Hepatocyte (in vitro differentiated cells): ENCODE measurements around the gene TMEM44. TPM values are rescaled to one million over a fixed set of nuclear protein-coding genes. Genes with fewer than 3 reads are reported as not detected.

Experiments used
- DNase-seq: peaks from one replicate; pipeline ENCODE4 v3.0.0-alpha.2; 2016; ENCODE audit warnings: low spot score
- H2AFZ ChIP-seq: fragments of 200-600 bp; sonication (generic); 2 replicates; pipeline ENCODE4 v1.6.0; 2016; ENCODE audit warnings: antibody characterized with exemption, mild to moderate bottlenecking
- H3K27ac ChIP-seq: fragments of 200-600 bp; sonication (generic); 2 replicates; pipeline ENCODE4 v1.5.1; 2016; ENCODE audit warnings: mild to moderate bottlenecking
- H3K27me3 ChIP-seq: fragments of 200-600 bp; sonication (generic); 2 replicates; pipeline ENCODE4 v1.6.1; 2016
- H3K36me3 ChIP-seq: fragments of 200-600 bp; sonication (generic); replicated peaks from 2 replicates; pipeline ENCODE4 v1.5.1; 2016; ENCODE audit warnings: low read depth; ENCODE audit not compliant: insufficient read depth
- H3K4me1 ChIP-seq: fragments of 200-600 bp; sonication (generic); 2 replicates; pipeline ENCODE4 v1.5.1; 2016; ENCODE audit warnings: mild to moderate bottlenecking, moderate library complexity; ENCODE audit not compliant: insufficient read depth
- H3K4me2 ChIP-seq: fragments of 200-600 bp; sonication (generic); 2 replicates; pipeline ENCODE4 v1.6.0; 2016
- H3K4me3 ChIP-seq: fragments of 200-600 bp; sonication (generic); 2 replicates; pipeline ENCODE4 v1.5.1; 2016; ENCODE audit warnings: mild to moderate bottlenecking
- H3K79me2 ChIP-seq: fragments of 200-600 bp; sonication (generic); 2 replicates; pipeline ENCODE4 v1.6.0; 2017; ENCODE audit warnings: mild to moderate bottlenecking
- H3K9me2 ChIP-seq: fragments of 200-600 bp; sonication (generic); replicated peaks from 2 replicates; pipeline ENCODE4 v1.6.0; 2017; ENCODE audit warnings: mild to moderate bottlenecking; ENCODE audit not compliant: insufficient read depth
- H3K9me3 ChIP-seq: fragments of 200-600 bp; sonication (generic); 2 replicates; pipeline ENCODE4 v1.5.1; 2016; ENCODE audit warnings: low read depth, mild to moderate bottlenecking
- H4K20me1 ChIP-seq: fragments of 200-600 bp; sonication (generic); 2 replicates; pipeline ENCODE4 v1.6.0; 2016; ENCODE audit warnings: mild to moderate bottlenecking; ENCODE audit not compliant: insufficient read depth, poor library complexity, severe bottlenecking
- EZH2 ChIP-seq: fragments of 200-600 bp; sonication (generic); IDR thresholded peaks from 2 replicates; pipeline ENCODE4 v1.6.1; 2016; ENCODE audit warnings: antibody characterized with exemption, mild to moderate bottlenecking, borderline replicate concordance
- EZH2phosphoT487 ChIP-seq: fragments of 200-600 bp; sonication (generic); IDR thresholded peaks from one replicate; pipeline ENCODE4 v1.6.1; 2018; ENCODE audit warnings: antibody characterized with exemption, mild to moderate bottlenecking, low read depth, moderate library complexity; ENCODE audit not compliant: unreplicated experiment, severe bottlenecking
- WGBS: methylation state at CpG from one replicate; pipeline ENCODE4 v1.1.6; 2016; ENCODE audit warnings: low lambda C conversion rate; ENCODE audit errors: missing lambda C conversion rate; 5-methylcytosine and 5-hydroxymethylcytosine counted together
- polyA plus RNA-seq: library from polyadenylated mRNA; unstranded; fragments of >200 nt; fragmentation: Nextera tagmentation; extraction: Ambion mirVana; gene quantifications from 2 replicates; pipeline ENCODE4 v1.2.1, GENCODE V29; 2016
- total RNA-seq: library from RNA; depleted of rRNA; stranded (reverse); fragments of >200 nt; gene quantifications from 2 replicates; pipeline ENCODE4 v1.2.3, GENCODE V29; 2014
- TF ChIP-seq, protein P1 (sequence below): fragments of 200-600 bp; sonication (generic); IDR thresholded peaks from 2 replicates; pipeline ENCODE4 v1.5.1; 2016; ENCODE audit warnings: antibody characterized with exemption, mild to moderate bottlenecking; ENCODE audit not compliant: poor library complexity

TMEM44 gene
- total and polyA plus RNA-seq, 2 experiments from 2014 or later: 6.6 to 9.1 TPM

DNA sequence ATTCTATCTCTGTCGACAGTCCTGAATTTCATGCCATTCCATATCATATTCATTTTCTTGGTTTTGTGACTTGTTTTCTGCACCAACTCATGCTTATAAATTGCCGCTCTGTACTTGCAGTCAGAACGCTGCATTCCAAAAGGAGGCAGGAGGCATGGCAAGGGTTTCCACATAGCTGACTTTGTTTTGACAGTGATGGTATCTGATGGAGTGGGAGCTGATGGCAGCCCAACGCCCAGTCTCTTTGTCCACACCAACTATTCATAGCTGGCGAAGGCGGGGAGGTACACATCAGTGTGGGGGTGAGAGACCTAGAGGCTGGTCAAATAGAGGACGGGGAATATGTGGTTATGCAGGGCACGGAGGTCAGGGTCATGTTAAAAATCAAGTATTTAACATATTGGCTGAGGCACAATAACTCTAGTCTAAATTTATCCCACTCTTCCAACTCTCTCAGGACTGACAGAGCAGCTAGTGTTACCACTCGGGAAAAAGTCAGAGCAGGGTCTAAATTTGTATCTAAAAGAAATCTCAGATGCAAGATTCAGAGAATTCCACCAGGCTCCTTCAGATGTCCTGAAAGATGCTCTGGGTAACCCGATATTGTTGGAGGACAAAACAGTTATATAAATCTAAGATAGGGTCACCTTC lies 78.6 kb downstream of the TMEM44 start:
- Histone ChIP-seq H3K9me3 (no peaks in the 10 kb centered on the region), H4K20me1 (no peaks in the 10 kb centered on the region), H3K36me3 (no peaks in the 10 kb centered on the region), H3K4me3 (no peak overlapping the region), H3K27ac (no peak overlapping the region), H3K4me1 (no peaks in the 10 kb centered on the region), H3K4me2 (no peak overlapping the region), H3K27me3 (no peaks in the 10 kb centered on the region), H3K79me2 (no peaks in the 10 kb centered on the region), H3K9me2 (no peaks in the 10 kb centered on the region), H2AFZ (no peak overlapping the region)
- WGBS: 81% methylated on average over 10 of the region's 10 CpGs
- no peak for DNase-seq
- TF ChIP-seq EZH2phosphoT487 (no peak), EZH2 (no peak)
- TF ChIP-seq, protein P1, sequence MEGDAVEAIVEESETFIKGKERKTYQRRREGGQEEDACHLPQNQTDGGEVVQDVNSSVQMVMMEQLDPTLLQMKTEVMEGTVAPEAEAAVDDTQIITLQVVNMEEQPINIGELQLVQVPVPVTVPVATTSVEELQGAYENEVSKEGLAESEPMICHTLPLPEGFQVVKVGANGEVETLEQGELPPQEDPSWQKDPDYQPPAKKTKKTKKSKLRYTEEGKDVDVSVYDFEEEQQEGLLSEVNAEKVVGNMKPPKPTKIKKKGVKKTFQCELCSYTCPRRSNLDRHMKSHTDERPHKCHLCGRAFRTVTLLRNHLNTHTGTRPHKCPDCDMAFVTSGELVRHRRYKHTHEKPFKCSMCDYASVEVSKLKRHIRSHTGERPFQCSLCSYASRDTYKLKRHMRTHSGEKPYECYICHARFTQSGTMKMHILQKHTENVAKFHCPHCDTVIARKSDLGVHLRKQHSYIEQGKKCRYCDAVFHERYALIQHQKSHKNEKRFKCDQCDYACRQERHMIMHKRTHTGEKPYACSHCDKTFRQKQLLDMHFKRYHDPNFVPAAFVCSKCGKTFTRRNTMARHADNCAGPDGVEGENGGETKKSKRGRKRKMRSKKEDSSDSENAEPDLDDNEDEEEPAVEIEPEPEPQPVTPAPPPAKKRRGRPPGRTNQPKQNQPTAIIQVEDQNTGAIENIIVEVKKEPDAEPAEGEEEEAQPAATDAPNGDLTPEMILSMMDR: no peak

DNA sequence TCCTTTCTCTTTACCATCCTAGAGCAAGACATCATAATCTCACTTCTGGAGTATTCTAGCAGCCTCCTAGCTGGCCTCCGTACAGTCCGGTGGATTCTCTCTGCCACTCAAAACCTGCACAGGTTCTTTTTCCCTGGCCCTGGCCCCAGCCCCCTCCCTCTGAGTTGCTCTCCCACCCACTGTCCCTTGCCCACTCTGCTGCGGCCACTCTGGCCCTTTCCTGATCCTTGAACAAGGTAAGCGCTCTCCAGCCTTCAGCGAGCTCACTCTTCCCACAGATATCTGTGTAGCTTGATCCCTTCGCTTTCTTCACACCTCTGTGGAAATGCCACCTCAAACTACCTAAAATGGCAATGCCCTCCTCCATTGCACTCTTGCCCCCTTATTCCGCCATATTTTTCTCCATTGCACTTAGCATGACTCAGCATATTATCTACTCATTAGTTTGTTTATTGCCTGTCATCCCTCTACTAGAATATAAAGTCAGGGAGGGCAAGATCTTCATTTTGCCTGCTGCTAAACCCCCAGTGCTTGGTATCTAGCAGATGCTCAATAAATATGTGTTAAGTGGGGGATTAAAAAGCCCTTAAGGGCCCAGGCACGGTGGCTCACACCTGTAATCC lies 80.8 kb downstream of the TMEM44 start:
- H3K9me3 ChIP-seq: no peaks in the 10 kb centered on the region
- WGBS: 92% methylated on average over 8 of the region's 8 CpGs
- no peak overlapping the region for H3K27ac ChIP-seq
- no peak overlapping the region for H2AFZ ChIP-seq
- no peak overlapping the region for H3K4me2 ChIP-seq
- no peaks in the 10 kb centered on the region for H3K4me1 ChIP-seq
- no peaks in the 10 kb centered on the region for H3K36me3 ChIP-seq
- H3K9me2 ChIP-seq: no peaks in the 10 kb centered on the region
- TF ChIP-seq, protein P1: no peak
- TF ChIP-seq EZH2 (no peak), EZH2phosphoT487 (no peak)
- DNase-seq: no peak
- H3K79me2 ChIP-seq: no peaks in the 10 kb centered on the region
- H3K4me3 ChIP-seq: no peak overlapping the region
- no peaks in the 10 kb centered on the region for H3K27me3 ChIP-seq
- H4K20me1 ChIP-seq: no peaks in the 10 kb centered on the region

- H3K4me3 ChIP-seq: no peak overlapping the region
Measured at GRCh38 chr3:194549853-194550252, 83.4 kb downstream of the TMEM44 start.

More at GRCh38 chr3:194549853-194550252, 83.4 kb downstream of the TMEM44 start:
- no peaks in the 10 kb centered on the region for H3K4me1 ChIP-seq
- TF ChIP-seq EZH2phosphoT487: no peak
- TF ChIP-seq, protein P1: no peak
- no peaks in the 10 kb centered on the region for H3K27me3 ChIP-seq
- no peak overlapping the region for H2AFZ ChIP-seq
- no peaks in the 10 kb centered on the region for H3K36me3 ChIP-seq
- peak overlapping the region; percentile 79 for H3K27ac ChIP-seq
- no peaks in the 10 kb centered on the region for H3K9me3 ChIP-seq
- no peak overlapping the region for H3K4me2 ChIP-seq
- WGBS: 94% methylated on average over 9 of the region's 9 CpGs
- H3K9me2 ChIP-seq: no peaks in the 10 kb centered on the region
- no peak for DNase-seq
- H3K79me2 ChIP-seq: no peaks in the 10 kb centered on the region
- H4K20me1 ChIP-seq: no peaks in the 10 kb centered on the region
